ENCODE measurements around the gene FARP1.

The FARP1 gene

GRCh38 chr13:98471934-98472333, 329.0 kb downstream of the FARP1 start:
- no peak overlapping the region for H3K4me3 ChIP-seq (ENCODE audit: low read depth, low read length)
- TF ChIP-seq CTCF (IDR thresholded peaks at IDR 0.05; ENCODE audit: low read depth, low read length), result no peak

DNA sequence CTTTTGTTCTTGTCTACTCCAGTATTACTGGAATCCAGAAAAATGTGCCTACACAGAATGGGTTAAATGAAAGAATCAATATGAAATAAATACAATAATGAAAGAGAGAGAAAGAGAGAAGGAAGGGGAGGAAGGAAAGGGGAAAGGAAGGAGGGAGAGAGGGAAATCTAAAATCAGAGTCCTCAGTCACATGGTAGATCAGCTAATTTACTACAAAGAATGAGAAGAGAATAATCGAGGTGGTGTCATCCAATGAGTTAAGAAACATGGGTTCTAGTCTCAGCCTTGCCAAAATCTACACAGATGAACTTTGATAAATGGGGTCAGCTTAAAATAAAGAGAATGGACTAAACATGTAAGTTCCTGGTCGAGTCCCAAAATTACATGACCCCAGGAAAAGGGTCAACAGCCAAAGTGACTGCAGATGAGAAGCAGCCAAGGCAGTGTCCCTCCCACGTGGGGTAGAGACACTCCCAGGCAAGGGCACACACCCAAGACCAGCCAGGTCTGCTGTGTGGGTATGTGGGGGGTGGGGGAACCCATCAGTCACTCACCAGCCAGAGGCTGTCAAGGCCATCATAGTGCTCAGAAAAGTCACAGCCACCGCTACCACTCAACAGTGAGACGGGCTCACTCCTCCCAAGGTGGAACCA, 330.4 kb downstream of the FARP1 start:
- H3K4me3 ChIP-seq (ENCODE audit: low read depth, low read length), result no peak overlapping the region
- TF ChIP-seq CTCF (IDR thresholded peaks at IDR 0.05; ENCODE audit: low read depth, low read length), result no peak

DNA sequence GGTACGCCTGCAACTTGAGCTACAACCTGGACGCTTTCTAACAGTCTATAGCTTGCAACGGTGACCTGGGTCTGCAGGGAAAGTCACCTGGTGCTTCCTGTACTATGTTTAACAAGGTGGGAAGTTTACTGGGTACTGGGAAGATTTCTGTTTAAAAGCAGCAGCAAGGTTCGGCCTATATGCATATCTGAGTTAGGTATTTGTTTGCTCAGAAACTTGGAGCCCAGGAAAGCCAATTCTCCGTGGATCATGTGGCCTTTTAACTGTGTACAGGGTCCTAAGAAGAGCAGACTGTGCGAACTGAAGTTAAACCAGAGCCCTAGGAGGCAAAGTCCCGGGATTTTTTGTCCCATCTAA, 330.9 kb downstream of the FARP1 start:
- no peak overlapping the region for H3K4me3 ChIP-seq (ENCODE audit: low read depth, low read length)
- TF ChIP-seq CTCF (IDR thresholded peaks at IDR 0.05; ENCODE audit: low read depth, low read length), result no peak

DNA sequence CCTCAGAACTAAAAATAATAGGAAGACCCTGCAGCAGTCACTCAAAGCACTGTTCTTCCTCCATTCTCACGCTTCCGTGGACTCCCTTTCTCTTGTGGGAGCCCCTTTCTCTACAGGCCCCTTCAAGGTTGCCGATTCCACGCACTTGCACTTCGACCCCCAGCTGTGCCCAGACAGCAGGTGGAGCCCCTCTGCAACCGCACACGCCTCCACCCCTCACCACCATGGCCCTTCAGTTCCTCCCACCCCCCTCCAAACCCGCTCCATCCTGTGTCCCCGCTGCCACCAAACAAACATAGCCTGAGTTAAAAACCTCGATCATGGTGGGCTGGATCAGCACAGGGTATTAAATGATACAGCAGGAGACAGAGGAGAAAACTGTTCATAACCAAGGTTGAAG, 331.4 kb downstream of the FARP1 start:
- no peak overlapping the region for H3K4me3 ChIP-seq (ENCODE audit: low read depth, low read length)
- TF ChIP-seq CTCF (IDR thresholded peaks at IDR 0.05; ENCODE audit: low read depth, low read length), result no peak

GRCh38 chr13:98474761-98475160, 331.9 kb downstream of the FARP1 start:
- TF ChIP-seq CTCF (IDR thresholded peaks at IDR 0.05; ENCODE audit: low read depth, low read length), result no peak
- H3K4me3 ChIP-seq (ENCODE audit: low read depth, low read length), result no peak overlapping the region

DNA sequence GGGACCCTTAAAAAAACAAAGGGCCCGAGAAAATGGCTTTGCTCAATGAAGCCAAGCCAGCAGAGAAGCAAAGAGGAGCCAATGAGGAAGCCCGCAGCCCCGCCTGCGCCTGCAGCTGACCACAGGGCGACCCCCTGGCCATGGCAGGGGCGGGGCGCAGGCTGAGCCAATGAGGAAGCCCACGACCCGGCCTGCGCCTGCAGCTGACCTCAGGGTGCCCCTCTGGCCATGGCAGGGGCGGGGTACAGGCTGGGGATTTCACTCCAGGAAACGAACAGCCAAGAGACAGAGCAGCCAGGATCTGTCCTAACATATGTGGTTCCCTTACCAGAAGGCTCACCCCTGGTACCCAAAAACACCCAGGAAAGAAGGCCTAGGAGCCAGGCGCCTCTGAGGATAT, 332.6 kb downstream of the FARP1 start:
- H3K4me3 ChIP-seq (ENCODE audit: low read depth, low read length), result no peak overlapping the region
- no peak for TF ChIP-seq CTCF (IDR thresholded peaks at IDR 0.05; ENCODE audit: low read depth, low read length)

DNA sequence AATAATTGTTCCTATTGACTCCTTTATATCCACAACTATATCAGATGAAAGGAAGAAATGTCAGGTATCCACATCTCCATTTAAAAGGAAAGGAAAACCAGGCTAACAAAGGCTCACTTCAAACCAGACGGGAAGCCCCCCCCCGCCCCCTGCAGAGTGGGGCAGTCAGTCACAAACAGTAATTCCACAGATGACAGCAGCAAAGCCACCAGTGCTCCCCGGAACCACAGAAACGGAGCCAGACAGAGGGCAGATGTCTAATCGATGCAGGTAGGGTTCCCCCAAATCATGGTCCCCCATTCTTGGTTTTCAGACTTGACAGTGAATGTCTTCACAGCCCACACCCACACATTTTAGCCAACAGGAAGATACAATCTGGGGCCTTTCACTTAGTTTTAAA, 333.2 kb downstream of the FARP1 start:
- H3K4me3 ChIP-seq (ENCODE audit: low read depth, low read length), result no peak overlapping the region
- TF ChIP-seq CTCF (IDR thresholded peaks at IDR 0.05; ENCODE audit: low read depth, low read length), result no peak
